GM19099 (cell line): ENCODE data around the gene RFFL.
A peak's percentile ranks its signal among the peaks of the same experiment; 100 is the strongest.

Experiments used
- POLR2A ChIP-seq: IDR thresholded peaks from 3 replicates; pipeline ENCODE4 v1.6.1; 2011; ENCODE audit warnings: low read depth; ENCODE audit not compliant: insufficient read length; ENCODE audit errors: extremely low read depth

Gene RFFL

GRCh38 chr17:35057332-35057915 is 6.1 kb downstream of the RFFL start:
- TF ChIP-seq POLR2A, result no peak

- no peak for TF ChIP-seq POLR2A
These were observed 7.5 kb downstream of the RFFL start for GRCh38 chr17:35056013-35056412.

- no peak for TF ChIP-seq POLR2A
These were observed 10.3 kb downstream of the RFFL start for GRCh38 chr17:35053204-35053603.

GRCh38 chr17:35052780-35053179 is 10.7 kb downstream of the RFFL start:
- TF ChIP-seq POLR2A, result no peak

DNA sequence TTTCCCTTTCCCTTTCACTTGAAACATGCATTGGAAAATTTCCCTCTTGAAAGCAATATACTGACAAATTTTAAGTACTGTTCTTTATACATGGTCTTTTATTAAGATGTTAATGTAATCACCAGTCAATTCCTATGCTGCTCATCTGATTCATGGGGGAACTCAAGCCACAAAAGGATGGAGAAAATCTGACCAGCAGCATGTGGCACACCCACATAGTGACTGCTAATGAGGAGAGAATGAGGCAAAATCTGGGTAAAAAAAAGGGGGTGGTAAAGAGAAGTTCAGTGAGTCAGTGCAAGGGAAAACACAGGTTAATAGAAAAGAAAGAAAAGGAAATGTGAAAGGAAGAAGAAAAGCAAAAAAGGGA is 11.3 kb downstream of the RFFL start:
- no peak for TF ChIP-seq POLR2A

- no peak for TF ChIP-seq POLR2A
These were observed 11.8 kb downstream of the RFFL start for GRCh38 chr17:35051579-35052240.

DNA sequence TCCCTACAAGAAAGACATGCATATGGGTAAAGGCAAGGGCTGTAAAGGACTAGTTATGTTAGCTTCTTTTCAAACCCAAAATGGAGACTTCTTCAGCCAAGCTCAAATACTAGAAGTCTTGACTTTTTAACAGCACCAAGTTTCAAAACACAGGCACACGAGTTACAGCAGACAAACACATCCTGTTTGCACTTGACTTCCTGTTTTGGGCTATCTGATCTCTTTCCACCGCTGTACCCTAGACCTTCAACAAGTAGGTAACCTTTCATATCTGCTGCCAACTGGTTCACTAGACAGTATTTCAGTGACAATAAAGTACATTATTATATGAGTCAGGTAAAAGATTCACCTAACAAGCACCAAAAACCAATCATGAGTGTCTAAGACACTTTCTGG is 12.3 kb downstream of the RFFL start:
- TF ChIP-seq POLR2A, result no peak

GRCh38 chr17:35050170-35050569 is 13.3 kb downstream of the RFFL start:
- TF ChIP-seq POLR2A, result no peak

DNA sequence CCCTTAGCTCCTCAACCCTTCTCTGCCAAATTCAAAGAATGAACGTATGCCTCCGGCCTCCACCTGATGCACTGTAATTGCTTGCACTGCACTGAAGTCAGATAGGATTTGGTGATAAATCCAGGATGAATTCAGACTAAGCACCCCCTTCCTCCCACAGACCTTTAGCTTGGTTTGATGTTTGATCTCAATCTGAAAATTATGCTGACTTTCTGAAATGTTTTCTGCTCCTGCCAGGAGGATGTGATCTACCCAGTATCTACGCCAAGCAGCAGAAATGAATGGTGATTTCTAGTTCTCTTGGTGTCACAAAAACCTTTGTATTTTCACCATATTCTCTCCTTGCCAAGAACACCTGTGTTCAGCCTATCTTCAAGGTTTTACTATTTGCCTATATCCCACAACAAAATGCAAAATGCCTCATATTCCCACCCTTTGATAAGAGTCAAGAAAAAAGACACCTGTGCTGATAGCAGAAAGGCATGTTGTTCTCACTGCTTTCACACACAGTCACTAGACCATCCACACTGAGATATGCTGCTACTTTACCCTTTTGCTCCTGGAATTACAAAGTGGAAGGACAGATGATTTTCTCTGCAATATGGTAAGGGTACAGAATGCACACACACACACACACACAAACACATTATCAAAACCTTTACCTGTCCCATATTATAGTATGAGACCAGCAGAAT is 14.7 kb downstream of the RFFL start:
- TF ChIP-seq POLR2A, result no peak

DNA sequence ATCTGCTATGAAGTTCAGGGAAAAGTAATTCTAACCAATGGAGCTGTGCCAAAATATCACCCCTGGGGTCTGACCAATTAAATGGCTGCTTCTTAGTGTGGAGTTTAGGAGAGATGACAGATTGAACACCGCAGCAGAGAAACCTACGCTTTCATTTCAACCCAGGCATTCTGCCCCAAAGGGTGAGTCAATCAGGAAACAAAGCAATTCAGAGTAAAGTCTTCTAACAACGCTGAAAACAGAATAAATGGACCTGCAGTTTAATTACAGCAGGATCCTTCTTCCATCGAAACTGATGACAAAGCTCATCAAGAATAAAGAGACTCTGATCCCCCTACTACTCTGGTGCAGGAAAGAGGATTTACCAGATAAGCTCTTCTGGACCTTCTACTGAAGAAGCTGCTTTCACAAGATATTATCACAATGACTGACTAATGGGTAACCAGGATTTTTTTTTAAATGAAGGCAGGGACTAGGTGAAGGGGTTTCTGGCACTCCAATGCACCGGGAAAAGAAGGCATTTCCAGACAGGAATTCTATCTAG is 16.7 kb downstream of the RFFL start:
- TF ChIP-seq POLR2A, result peak; percentile 53

- TF ChIP-seq POLR2A, result no peak
These were observed 17.3 kb downstream of the RFFL start for GRCh38 chr17:35046245-35046644.

GRCh38 chr17:35044181-35044580 is 19.3 kb downstream of the RFFL start:
- TF ChIP-seq POLR2A, result no peak

- TF ChIP-seq POLR2A, result no peak
These were observed 22.1 kb downstream of the RFFL start for GRCh38 chr17:35041390-35041789.

DNA sequence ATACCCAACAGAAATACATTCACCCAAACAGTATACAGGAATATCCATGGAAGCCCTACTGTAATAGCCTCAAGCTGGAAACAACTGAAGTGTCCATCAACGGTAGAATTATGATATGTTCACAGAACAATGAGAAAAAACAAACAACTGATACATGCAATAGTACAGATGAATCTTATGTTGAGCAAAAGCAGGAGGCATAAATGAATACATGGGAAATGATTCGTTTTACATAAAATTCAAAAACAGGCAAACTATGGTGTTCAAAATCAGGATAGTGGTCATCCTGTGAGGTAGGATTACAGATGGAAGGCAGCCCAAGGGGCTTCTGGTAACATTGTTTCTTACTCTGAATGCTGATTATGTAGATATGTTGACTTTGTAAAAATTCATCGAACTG is 25.1 kb downstream of the RFFL start:
- TF ChIP-seq POLR2A, result no peak

GRCh38 chr17:35030780-35031179 is 32.7 kb downstream of the RFFL start:
- no peak for TF ChIP-seq POLR2A
